ENCODE data around the gene UNC80. TPM values are rescaled to one million over a fixed set of nuclear protein-coding genes. Genes with fewer than 3 reads are reported as not detected.

The UNC80 gene
- total RNA-seq, 1 donor, result not detected

DNA sequence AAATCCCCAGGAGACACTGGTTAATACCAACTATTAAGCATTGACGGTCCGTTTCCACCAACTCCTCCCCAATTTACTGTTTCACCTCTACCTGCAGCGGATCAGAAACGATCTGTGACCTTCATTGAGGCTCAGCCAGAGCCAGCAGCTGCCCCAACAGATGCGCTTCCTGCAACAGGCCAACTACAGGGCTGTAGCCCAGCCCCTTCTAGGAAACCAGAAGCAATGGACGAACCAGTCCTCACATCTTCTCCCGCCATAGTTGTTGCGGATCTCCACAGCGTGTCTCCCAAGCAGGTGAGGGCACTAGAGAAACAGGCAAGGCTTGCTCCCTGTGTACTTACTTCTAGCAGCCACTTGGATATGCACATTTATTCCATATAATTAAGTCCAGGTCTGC lies 222.3 kb downstream of the UNC80 start:
- TF ChIP-seq, protein P1, sequence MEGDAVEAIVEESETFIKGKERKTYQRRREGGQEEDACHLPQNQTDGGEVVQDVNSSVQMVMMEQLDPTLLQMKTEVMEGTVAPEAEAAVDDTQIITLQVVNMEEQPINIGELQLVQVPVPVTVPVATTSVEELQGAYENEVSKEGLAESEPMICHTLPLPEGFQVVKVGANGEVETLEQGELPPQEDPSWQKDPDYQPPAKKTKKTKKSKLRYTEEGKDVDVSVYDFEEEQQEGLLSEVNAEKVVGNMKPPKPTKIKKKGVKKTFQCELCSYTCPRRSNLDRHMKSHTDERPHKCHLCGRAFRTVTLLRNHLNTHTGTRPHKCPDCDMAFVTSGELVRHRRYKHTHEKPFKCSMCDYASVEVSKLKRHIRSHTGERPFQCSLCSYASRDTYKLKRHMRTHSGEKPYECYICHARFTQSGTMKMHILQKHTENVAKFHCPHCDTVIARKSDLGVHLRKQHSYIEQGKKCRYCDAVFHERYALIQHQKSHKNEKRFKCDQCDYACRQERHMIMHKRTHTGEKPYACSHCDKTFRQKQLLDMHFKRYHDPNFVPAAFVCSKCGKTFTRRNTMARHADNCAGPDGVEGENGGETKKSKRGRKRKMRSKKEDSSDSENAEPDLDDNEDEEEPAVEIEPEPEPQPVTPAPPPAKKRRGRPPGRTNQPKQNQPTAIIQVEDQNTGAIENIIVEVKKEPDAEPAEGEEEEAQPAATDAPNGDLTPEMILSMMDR (IDR thresholded peaks at IDR 0.05; ENCODE audit: insufficient read depth, low read length), result no peak
- no peak overlapping the region for H3K4me3 ChIP-seq (ENCODE audit: low read depth, low read length)
- DNase-seq (ENCODE audit: low read depth), result no peak

DNA sequence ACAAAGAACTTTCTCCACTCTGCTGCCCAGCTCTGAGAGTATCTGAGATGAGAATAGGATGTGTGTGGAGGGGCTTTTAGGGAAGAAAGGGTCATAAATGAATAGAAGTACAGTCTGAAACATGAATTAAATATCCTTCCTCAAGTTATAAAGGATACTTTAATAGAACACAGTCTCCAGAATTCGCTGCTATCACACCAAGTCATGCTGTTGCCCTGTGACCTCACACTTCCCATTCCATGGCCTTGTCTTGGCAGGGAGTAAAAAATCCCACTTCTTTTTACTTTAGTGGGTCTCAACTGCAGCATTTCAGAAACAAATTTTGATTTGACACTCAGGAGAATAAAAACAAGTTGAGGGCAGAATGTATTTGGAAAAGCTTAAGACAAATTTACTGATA lies 227.0 kb downstream of the UNC80 start:
- H3K4me3 ChIP-seq (ENCODE audit: low read depth, low read length), result no peak overlapping the region
- no peak for DNase-seq (ENCODE audit: low read depth)
- TF ChIP-seq, protein P1 (IDR thresholded peaks at IDR 0.05; ENCODE audit: insufficient read depth, low read length), result no peak

DNA sequence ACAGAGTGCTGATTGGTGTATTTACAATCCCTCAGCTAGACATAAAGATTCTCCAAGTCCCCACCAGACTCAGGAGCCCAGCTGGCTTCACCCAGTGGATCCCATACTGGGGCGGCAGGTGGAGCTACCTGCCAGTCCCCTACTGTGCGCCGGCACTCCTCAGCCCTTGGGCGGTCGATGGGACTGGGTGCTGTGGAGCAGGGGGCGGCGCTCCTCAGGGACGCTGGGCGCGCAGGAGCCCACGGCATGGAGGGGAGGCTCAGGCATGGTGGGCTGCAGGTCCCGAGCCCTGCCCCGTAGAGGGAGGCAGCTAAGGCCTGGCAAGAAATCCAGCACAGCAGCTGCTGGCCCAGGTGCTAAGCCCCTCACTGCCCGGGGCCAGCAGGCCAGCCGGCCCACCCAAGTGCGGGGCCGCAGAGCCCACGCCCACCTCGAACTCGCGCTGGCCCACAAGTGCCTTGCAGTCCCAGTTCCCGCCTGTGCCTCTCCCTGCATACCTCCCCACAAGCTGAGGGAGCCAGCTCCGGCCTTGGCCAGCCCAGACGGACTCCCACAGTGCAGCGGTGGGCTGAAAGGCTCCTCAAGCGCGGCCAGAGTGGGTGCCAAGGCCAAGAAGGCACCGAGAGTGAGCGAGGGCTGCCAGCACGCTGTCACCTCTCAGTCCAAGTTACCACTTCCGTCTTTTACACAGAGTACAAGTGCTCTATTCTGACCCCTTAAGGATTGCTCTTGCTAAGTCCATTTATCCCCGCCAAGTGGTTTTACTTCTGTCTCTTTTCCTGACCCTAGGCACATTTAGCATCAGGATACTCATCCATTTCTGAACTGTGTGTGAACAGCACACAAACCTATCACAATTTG lies 229.1 kb downstream of the UNC80 start:
- TF ChIP-seq, protein P1 (IDR thresholded peaks at IDR 0.05; ENCODE audit: insufficient read depth, low read length), result no peak
- DNase-seq (ENCODE audit: low read depth), result no peak
- no peak overlapping the region for H3K4me3 ChIP-seq (ENCODE audit: low read depth, low read length)

DNA sequence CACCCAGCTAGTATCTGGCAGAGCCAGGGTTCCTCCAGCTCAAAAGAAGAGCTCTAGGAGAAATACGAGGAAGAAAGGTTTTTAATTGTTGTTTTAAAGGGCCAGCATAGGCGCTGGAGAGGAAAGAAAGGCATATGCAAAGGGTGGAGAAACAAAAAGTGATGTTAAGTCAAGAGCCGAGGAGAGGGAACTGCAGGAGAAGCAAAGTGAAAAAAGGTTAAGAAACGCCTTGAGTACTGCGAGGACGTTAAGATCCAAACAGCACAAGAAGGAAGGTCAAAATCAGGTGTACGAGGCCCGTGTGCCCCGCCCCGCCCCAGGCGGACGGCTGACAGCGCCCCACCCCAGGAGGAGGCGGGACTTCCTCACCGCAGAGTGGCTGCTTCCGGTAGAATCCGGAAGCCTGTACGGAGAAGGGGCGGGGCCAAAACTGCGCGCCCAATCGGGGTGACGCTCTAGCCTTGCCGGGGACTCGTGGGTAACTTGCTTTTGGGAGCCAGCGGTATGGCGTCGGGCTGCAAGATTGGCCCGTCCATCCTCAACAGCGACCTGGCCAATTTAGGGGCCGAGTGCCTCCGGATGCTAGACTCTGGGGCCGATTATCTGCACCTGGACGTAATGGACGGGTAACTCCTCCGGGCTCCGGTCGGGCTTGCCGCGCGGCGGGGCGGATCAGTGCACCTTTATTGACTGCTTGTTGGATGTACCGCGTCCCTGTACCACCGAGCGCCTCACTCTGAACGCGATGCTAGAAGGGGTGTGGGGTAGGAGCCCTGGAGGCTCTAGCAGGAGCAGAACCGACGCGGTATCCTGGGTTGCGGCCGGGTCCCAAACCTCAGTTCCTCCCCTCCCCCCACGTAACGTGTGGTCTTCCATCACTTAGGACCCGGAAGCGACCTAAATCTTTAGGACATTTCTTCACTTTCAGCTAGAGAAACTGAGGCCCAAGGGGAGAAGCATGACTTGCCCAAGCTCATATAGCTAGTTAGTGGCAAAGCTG lies 230.8 kb downstream of the UNC80 start, which contains the start of gene RPE:
Gene RPE (plus strand): TSS at position 481 of the 1,000 bp plus-strand sequence. CDS start 24 bp downstream, at position 505.
- TF ChIP-seq, protein P1 (IDR thresholded peaks at IDR 0.05; ENCODE audit: insufficient read depth, low read length), result no peak
- DNase-seq (ENCODE audit: low read depth), result peak; percentile 89
- peak within 1 kb of the TSS; percentile 81 for H3K4me3 ChIP-seq (ENCODE audit: low read depth, low read length)

DNA sequence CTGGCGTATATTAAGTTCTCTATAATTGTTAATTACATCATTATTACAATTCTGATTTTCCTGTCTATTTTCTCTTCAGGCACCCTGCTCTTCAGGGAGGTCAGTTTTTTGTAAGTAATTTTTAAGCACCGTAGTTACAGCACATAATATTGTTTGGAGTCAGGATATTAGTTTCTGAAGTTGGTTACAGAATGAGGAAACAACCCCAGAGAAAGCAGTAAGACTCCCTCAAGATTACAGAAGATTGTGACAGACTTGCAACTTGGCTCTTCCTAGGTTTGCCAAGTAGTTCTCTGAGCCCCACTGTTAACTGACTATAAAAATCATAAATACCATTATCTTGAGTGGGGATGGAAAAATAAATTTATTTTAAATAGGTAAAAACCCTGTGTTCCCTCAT lies 231.7 kb downstream of the UNC80 start:
- TF ChIP-seq, protein P1 (IDR thresholded peaks at IDR 0.05; ENCODE audit: insufficient read depth, low read length), result no peak
- peak overlapping the region; percentile 81 for H3K4me3 ChIP-seq (ENCODE audit: low read depth, low read length)
- peak; percentile 59 for DNase-seq (ENCODE audit: low read depth)

DNA sequence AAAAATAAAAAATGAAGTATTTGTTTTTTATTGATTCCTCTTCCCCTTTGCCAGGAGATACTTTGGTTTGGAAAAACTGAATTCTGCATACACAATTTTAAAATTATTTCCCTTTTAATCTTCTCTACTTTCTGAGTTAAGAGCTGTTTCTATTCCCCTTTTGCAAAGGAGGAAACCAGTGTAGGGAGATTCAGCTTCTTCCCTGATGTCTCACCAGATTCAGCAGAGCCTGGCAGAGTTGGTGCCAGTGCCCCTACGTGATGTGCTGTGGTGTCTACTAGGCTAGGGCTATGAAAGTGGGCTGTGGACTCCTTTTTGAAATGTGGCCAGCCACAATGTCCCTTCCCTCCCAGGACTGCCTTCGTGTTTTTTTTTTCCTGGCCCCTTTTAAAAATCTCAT lies 233.2 kb downstream of the UNC80 start:
- TF ChIP-seq, protein P1 (IDR thresholded peaks at IDR 0.05; ENCODE audit: insufficient read depth, low read length), result no peak
- no peak for DNase-seq (ENCODE audit: low read depth)
- H3K4me3 ChIP-seq (ENCODE audit: low read depth, low read length), result no peak overlapping the region

Data from fibroblast of the aortic adventitia (primary cell).